GM21381 (cell line): Measurements from ENCODE around the gene DPM2.

ENCODE experiments used
- ATAC-seq: cut with Tn5 transposase; IDR thresholded peaks from one replicate; pipeline ENCODE4 v1.9.1; 2021; ENCODE audit warnings: mild to moderate bottlenecking, moderate library complexity; ENCODE audit not compliant: unreplicated experiment

The DPM2 gene

GRCh38 chr9:127903557-127904475 is 33.8 kb downstream of the DPM2 start:
- ATAC-seq = peak; percentile 34

GRCh38 chr9:127899128-127899943 is 38.3 kb downstream of the DPM2 start, which contains the start of gene ST6GALNAC6:
TSS of gene ST6GALNAC6 (minus strand) at chr9:127899603. CDS start at chr9:127897981, 1,622 bp downstream.
- peak; percentile 57 for ATAC-seq

GRCh38 chr9:127898433-127899127 is 39.1 kb downstream of the DPM2 start:
- ATAC-seq = peak; percentile 15

DNA sequence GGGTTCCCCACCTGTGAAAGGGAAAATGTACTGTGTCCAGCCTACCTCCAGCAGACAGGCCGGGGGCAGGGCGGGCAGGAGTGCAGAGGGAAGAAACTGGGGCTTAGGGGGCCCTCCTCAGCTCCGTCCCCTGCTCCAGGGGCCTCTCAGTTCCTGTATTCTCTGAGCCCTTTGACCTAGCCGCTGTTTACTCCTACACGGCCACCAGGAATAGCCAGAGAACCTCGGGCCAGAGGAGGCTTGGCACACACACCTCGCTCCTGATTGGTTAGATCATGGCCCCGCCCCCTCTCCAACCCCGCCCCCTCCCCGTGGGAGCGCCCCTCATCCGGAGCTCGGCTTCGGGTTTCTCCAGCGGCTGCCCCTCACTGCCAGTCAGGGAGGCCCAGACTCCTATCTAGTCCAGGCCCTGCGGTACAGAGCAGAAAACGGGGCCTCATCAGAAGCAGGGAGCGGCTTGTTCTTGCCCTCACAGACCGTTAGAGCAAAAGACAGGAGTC is 40.4 kb downstream of the DPM2 start:
- ATAC-seq = no peak

- ATAC-seq = no peak
Observed at GRCh38 chr9:127896395-127897192, 41.1 kb downstream of the DPM2 start.

GRCh38 chr9:127895811-127896210 is 41.8 kb downstream of the DPM2 start:
- ATAC-seq = no peak

GRCh38 chr9:127893392-127893791 is 44.3 kb downstream of the DPM2 start:
- no peak for ATAC-seq

DNA sequence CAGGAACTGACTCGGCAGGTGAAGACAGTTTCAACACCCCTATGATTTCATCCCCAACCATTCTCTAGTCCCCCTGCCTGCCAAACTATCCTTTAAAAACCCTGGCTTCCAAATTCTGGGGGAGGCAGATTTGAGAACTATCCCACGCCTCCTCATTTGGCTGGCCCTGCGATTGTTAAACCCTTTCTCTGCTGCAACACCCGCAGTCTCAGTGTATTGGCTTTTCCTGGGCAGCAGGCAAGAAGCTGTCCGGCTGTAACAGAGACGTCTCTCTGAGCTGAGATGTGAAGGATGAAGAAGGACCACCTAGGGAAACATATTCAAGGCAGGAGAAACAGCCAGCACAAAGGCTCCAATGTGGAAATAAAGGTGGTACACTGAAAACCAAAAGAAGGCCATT is 44.8 kb downstream of the DPM2 start:
- no peak for ATAC-seq

DNA sequence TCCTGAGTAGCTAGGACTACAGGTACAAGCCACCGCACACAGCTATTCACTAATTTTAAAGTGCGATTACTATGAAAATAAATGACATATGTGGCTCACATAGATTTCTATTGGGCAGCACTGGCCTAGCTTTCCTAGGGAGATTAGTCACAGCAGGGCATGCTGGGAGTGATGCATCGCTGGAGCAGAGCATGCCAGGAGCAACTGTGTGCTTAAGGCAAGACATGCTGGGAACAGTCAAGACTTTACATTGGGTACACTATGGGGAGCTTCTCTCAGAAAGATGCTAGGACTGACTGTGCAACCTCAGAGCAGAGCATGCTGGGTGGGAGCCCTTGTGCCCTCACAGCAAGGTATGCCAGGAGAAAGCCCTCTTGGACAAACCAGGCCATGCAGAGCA is 47.6 kb downstream of the DPM2 start:
- no peak for ATAC-seq

GRCh38 chr9:127887792-127888191 is 49.9 kb downstream of the DPM2 start:
- ATAC-seq = no peak

- ATAC-seq = no peak
Observed at GRCh38 chr9:127886401-127886972, 51.2 kb downstream of the DPM2 start.

DNA sequence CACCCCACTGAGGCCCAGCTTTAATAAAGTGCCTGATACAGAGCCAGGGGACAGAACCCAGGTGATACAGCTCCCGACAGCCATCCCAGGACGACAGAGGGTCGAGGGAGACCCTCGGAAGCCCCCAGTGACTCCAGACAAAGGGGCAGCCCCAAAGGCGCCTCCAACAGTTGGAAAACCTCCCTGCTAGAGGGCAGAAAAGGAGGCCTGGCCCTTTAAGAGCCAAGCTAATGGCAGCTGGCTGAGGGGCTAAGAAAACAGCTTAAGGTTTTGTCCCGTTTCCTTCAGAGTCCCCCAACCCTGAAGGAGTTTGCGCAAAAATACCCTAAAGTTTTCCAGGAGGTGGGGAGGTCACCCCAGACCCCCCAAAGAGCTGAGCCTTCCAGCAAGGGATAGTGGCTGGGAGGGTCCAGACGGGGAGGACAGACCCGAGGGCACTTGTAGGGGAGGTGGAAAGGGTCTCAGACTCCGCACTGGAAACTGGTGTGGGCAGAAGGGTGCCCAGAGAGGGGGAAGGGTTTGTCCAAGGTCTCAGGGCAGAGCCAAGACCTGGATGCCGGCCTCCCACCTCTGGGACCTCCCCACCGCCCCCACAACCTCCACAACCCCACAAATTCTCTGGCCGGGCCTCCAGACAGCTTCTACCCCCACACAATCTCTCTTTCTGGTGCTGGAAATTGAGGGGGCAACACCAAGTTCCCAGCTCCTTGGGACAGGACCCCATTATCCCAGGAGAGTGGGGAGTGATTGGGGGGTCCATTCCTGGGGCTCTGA is 52.0 kb downstream of the DPM2 start:
- no peak for ATAC-seq
